ENCODE data around the gene ASB18. TPM values are rescaled to one million over a fixed set of nuclear protein-coding genes. Genes with fewer than 3 reads are reported as not detected.

The ASB18 gene
- total and polyA plus RNA-seq, 2 of the 4 experiments (the other 2 are of a cell fraction), result not detected

- DNase-seq (no peak), ATAC-seq (ENCODE audit: low read depth) (no peak)
- Histone ChIP-seq H2AFZ (replicated peaks; ENCODE audit: low read length, poor library complexity) (peak overlapping the region; percentile 16), H2BK120ac (ENCODE audit: low read depth, low read length) (no peak overlapping the region), H2BK15ac (ENCODE audit: low read depth, low read length) (no peak overlapping the region), H3K9me3 (ENCODE audit: control insufficient read depth, insufficient read depth, low read length) (peaks cover 17% of the 10 kb centered on the region; the same call in 1 of the 2 replicates), H3K9me1 (ENCODE audit: insufficient read depth, low read length) (no peaks in the 10 kb centered on the region; the same call in 1 of the 2 replicates), H3K36me3 (ENCODE audit: control insufficient read depth, insufficient read depth, low read length) (no peaks in the 10 kb centered on the region), H3K23ac (ENCODE audit: low read depth, low read length) (no peak overlapping the region), H2AK5ac (ENCODE audit: low read depth, low read length) (no peak overlapping the region), H3K27ac (ENCODE audit: insufficient read depth, low read length) (no peak overlapping the region), H3K79me1 (ENCODE audit: low read depth in 1 of 2, low read length in 2 of 2) (no peaks in the 10 kb centered on the region), H3K14ac (replicated peaks; ENCODE audit: low read depth, low read length) (no peak overlapping the region), H3K4ac (ENCODE audit: low read depth, low read length) (no peak overlapping the region), H2BK5ac (ENCODE audit: low read depth, low read length, poor library complexity, severe bottlenecking) (no peak overlapping the region), H3K18ac (ENCODE audit: low read depth, low read length) (no peak overlapping the region), H4K5ac (ENCODE audit: low read depth, low read length) (no peak overlapping the region), H2BK20ac (ENCODE audit: low read depth, low read length) (no peak overlapping the region), H3K4me1 (ENCODE audit: control insufficient read depth, insufficient read depth, low read length) (peaks cover 2% of the 10 kb centered on the region; the same call in 1 of the 2 replicates), H3K56ac (ENCODE audit: extremely low read depth, insufficient read depth, low read length) (no peak overlapping the region), H4K8ac (ENCODE audit: low read depth in 2 of 2, low read length in 2 of 2) (no peak overlapping the region), H3K4me3 (ENCODE audit: insufficient read depth, low read depth, low read length) (peak overlapping the region; percentile 39), H2AK9ac (replicated peaks; ENCODE audit: low read depth, low read length, poor library complexity) (no peak overlapping the region), H4K91ac (ENCODE audit: insufficient read depth, low read depth, low read length) (no peak overlapping the region), H3K27me3 (ENCODE audit: control insufficient read depth, insufficient read depth, low read length) (peaks cover 99% of the 10 kb centered on the region), H3K4me2 (ENCODE audit: low read depth, low read length) (peak overlapping the region; percentile 70), H3K9ac (ENCODE audit: low read depth, low read length) (no peak overlapping the region), H4K20me1 (ENCODE audit: insufficient read depth, low read length) (no peaks in the 10 kb centered on the region; the same call in none of the 2 replicates)
- dilution Hi-C loops (cut with HindIII; ENCODE audit: low sequenced_read_pairs, unreplicated experiment), result no loop called here
- intact Hi-C loops (cut with micrococcal nuclease), result no loop called here
- POLR2A ChIA-PET (ENCODE audit: unreplicated experiment), result no interaction called here
- in situ Hi-C loops (cut with MboI; ENCODE audit: low sequenced_read_pairs), result loop anchor here (25.0 kb wide), 1 partner anchor 554 kb away; no protein-coding TSS in a partner anchor
- WGBS, 2 experiments (ENCODE audit: extremely low coverage in 2 of 2, insufficient read length in 1 of 2), result 6% methylated on average over 21 of the region's 58 CpGs; no CpG with 5 or more reads in 1 of the 2 experiments
- CTCF ChIA-PET, result interaction anchor here (1.3 kb wide), 1 partner anchor 387 kb away, joined by 3 read pairs; no protein-coding TSS in a partner anchor
- BruUV-seq (replicated peaks), result no TSS peak
- TF ChIP-seq RFX5 (IDR thresholded peaks at IDR 0.05; ENCODE audit: low read depth, low read length), result no peak
- TF ChIP-seq FOS (IDR thresholded peaks at IDR 0.05; ENCODE audit: low read depth, low read length), result no peak
- no peak for TF ChIP-seq CHD1 (IDR thresholded peaks at IDR 0.05; ENCODE audit: low read depth, low read length)
- TF ChIP-seq BHLHE40 (IDR thresholded peaks at IDR 0.05; ENCODE audit: low read depth, low read length), result no peak
- TF ChIP-seq MAZ (IDR thresholded peaks at IDR 0.05; ENCODE audit: borderline replicate concordance, low read depth, low read length), result no peak
- TF ChIP-seq MAFK (IDR thresholded peaks at IDR 0.05; ENCODE audit: low read depth, low read length), result no peak
- TF ChIP-seq CEBPB (IDR thresholded peaks at IDR 0.05; ENCODE audit: low read depth, low read length), result no peak
- no peak for TF ChIP-seq POLR2A (IDR thresholded peaks at IDR 0.05; ENCODE audit: low read depth, low read length)
- TF ChIP-seq RAD21 (IDR thresholded peaks at IDR 0.05; ENCODE audit: low read length), result no peak
- no peak for TF ChIP-seq MXI1 (IDR thresholded peaks at IDR 0.05; ENCODE audit: borderline replicate concordance, low read depth, low read length)
- no peak for TF ChIP-seq CTCF (conservative IDR thresholded peaks at IDR 0.05; ENCODE audit: low read depth, low read length)
- no peak for TF ChIP-seq USF2 (IDR thresholded peaks at IDR 0.05; ENCODE audit: low read depth, low read length)
- no peak for TF ChIP-seq NFE2L2 (IDR thresholded peaks at IDR 0.05; ENCODE audit: low read depth, low read length)
- no peak for TF ChIP-seq ELK1 (IDR thresholded peaks at IDR 0.05; ENCODE audit: borderline replicate concordance, low read depth, low read length)
These were observed 98.1 kb downstream of the ASB18 start for GRCh38 chr2:236165842-236166795.
